ENCODE measurements around the gene RPS10.

GRCh38 chr6:34396518-34396917, 29.4 kb downstream of the RPS10 start:
- TF ChIP-seq CTCF (IDR thresholded peaks at IDR 0.05) (no peak), POLR2A (IDR thresholded peaks at IDR 0.05) (no peak)
